SK-N-SH (cell line): Measurements from ENCODE around the gene APOD.

Source experiments
- CHD2 ChIP-seq: fragments of 150-350 bp; IDR thresholded peaks from 2 replicates; pipeline ENCODE4 v1.6.1; 2018; ENCODE audit warnings: low read length; ENCODE audit not compliant: partially characterized antibody
- EZH2phosphoT487 ChIP-seq: fragments of 200-600 bp; sonication (generic); IDR thresholded peaks from 2 replicates; pipeline ENCODE4 v1.6.1; 2017; ENCODE audit warnings: low read depth, mixed run types, mild to moderate bottlenecking, antibody characterized with exemption, moderate library complexity, borderline replicate concordance
- RXRA ChIP-seq: IDR thresholded peaks from 2 replicates; pipeline ENCODE4 v1.4.0; 2012; ENCODE audit warnings: low read depth, mild to moderate bottlenecking, borderline replicate concordance
- TF ChIP-seq, protein P1 (sequence below): IDR thresholded peaks from 2 replicates; pipeline ENCODE4; 2012
- TF ChIP-seq, protein P2 (sequence below): IDR thresholded peaks from 2 replicates; pipeline ENCODE4 v1.4.0; 2012; ENCODE audit warnings: low read depth, borderline replicate concordance
- TF ChIP-seq, protein P3 (sequence below): fragments of 150-350 bp; IDR thresholded peaks from 2 replicates; pipeline ENCODE4 v1.6.1; 2017; ENCODE audit warnings: antibody characterized with exemption, low read length, low read depth, borderline replicate concordance
- TF ChIP-seq, protein P4 (sequence below): fragments of 200-600 bp; sonication (generic); IDR thresholded peaks from 2 replicates; pipeline ENCODE4 v1.6.1; 2017; ENCODE audit warnings: antibody characterized with exemption, mild to moderate bottlenecking, moderate library complexity

DNA sequence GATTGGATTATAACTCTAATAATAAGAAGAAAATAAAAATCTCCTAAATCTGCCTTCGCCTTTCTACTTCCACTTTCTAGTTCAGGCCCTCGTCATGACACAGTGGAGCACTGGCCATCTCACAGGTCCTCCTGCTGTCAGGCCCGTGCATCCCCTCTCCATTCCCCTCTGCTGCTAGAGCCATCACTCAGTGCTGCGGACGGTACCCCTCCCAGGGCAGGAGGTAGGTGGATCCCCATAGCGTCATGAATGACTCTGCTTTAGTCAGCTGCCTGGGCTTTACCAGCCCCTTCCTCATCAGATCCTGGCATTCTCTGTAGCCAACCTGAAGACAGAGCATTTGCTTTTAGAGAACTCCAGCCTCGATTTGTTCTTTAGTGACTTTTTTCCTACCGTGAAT lies 28.6 kb downstream of the APOD start:
- no peak for TF ChIP-seq CHD2
- TF ChIP-seq, protein P1, sequence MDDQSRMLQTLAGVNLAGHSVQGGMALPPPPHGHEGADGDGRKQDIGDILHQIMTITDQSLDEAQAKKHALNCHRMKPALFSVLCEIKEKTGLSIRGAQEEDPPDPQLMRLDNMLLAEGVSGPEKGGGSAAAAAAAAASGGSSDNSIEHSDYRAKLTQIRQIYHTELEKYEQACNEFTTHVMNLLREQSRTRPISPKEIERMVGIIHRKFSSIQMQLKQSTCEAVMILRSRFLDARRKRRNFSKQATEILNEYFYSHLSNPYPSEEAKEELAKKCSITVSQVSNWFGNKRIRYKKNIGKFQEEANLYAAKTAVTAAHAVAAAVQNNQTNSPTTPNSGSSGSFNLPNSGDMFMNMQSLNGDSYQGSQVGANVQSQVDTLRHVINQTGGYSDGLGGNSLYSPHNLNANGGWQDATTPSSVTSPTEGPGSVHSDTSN, result no peak
- TF ChIP-seq EZH2phosphoT487, result no peak
- TF ChIP-seq, protein P2, sequence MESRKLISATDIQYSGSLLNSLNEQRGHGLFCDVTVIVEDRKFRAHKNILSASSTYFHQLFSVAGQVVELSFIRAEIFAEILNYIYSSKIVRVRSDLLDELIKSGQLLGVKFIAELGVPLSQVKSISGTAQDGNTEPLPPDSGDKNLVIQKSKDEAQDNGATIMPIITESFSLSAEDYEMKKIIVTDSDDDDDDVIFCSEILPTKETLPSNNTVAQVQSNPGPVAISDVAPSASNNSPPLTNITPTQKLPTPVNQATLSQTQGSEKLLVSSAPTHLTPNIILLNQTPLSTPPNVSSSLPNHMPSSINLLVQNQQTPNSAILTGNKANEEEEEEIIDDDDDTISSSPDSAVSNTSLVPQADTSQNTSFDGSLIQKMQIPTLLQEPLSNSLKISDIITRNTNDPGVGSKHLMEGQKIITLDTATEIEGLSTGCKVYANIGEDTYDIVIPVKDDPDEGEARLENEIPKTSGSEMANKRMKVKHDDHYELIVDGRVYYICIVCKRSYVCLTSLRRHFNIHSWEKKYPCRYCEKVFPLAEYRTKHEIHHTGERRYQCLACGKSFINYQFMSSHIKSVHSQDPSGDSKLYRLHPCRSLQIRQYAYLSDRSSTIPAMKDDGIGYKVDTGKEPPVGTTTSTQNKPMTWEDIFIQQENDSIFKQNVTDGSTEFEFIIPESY, result no peak
- TF ChIP-seq, protein P3, sequence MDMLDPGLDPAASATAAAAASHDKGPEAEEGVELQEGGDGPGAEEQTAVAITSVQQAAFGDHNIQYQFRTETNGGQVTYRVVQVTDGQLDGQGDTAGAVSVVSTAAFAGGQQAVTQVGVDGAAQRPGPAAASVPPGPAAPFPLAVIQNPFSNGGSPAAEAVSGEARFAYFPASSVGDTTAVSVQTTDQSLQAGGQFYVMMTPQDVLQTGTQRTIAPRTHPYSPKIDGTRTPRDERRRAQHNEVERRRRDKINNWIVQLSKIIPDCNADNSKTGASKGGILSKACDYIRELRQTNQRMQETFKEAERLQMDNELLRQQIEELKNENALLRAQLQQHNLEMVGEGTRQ, result no peak
- no peak for TF ChIP-seq RXRA
- TF ChIP-seq, protein P4, sequence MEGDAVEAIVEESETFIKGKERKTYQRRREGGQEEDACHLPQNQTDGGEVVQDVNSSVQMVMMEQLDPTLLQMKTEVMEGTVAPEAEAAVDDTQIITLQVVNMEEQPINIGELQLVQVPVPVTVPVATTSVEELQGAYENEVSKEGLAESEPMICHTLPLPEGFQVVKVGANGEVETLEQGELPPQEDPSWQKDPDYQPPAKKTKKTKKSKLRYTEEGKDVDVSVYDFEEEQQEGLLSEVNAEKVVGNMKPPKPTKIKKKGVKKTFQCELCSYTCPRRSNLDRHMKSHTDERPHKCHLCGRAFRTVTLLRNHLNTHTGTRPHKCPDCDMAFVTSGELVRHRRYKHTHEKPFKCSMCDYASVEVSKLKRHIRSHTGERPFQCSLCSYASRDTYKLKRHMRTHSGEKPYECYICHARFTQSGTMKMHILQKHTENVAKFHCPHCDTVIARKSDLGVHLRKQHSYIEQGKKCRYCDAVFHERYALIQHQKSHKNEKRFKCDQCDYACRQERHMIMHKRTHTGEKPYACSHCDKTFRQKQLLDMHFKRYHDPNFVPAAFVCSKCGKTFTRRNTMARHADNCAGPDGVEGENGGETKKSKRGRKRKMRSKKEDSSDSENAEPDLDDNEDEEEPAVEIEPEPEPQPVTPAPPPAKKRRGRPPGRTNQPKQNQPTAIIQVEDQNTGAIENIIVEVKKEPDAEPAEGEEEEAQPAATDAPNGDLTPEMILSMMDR, result no peak
